ENCODE measurements around the gene SLC6A18.

The SLC6A18 gene

GRCh38 chr5:1294835-1295649 lies 69.9 kb downstream of the SLC6A18 start, which contains the start of gene TERT:
Gene TERT, minus strand, starts transcription at chr5:1295068. Its CDS starts 79 bp downstream, at chr5:1294989.
- peak; percentile 90 for DNase-seq

GRCh38 chr5:1295650-1296037 lies 70.5 kb downstream of the SLC6A18 start:
- no peak for DNase-seq

Data from activated CD4-positive, alpha-beta T cell treated with anti-CD3 and anti-CD28 coated beads, Interleukin-2, amount 50 U/mL, for 16 hours (primary cell).